ENCODE measurements around the gene PAX9.
"Not testable (repeated sequence)": the region's sequence is repeated elsewhere in the genome, so short reads cannot be mapped to it uniquely, and the experiment has no call there.

Gene PAX9

GRCh38 chr14:36690311-36691040, 28.8 kb downstream of the PAX9 start:
- no peaks in the 10 kb centered on the region for H4K20me1 ChIP-seq (ENCODE audit: low read depth, low read length)
- H3K79me2 ChIP-seq (ENCODE audit: insufficient read depth, low read length) = no peaks in the 10 kb centered on the region
- H3K27ac ChIP-seq (ENCODE audit: low read depth, low read length) = no peak overlapping the region
- no peak overlapping the region for H3K9ac ChIP-seq (ENCODE audit: low read length)
- TF ChIP-seq, protein P1, sequence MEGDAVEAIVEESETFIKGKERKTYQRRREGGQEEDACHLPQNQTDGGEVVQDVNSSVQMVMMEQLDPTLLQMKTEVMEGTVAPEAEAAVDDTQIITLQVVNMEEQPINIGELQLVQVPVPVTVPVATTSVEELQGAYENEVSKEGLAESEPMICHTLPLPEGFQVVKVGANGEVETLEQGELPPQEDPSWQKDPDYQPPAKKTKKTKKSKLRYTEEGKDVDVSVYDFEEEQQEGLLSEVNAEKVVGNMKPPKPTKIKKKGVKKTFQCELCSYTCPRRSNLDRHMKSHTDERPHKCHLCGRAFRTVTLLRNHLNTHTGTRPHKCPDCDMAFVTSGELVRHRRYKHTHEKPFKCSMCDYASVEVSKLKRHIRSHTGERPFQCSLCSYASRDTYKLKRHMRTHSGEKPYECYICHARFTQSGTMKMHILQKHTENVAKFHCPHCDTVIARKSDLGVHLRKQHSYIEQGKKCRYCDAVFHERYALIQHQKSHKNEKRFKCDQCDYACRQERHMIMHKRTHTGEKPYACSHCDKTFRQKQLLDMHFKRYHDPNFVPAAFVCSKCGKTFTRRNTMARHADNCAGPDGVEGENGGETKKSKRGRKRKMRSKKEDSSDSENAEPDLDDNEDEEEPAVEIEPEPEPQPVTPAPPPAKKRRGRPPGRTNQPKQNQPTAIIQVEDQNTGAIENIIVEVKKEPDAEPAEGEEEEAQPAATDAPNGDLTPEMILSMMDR (IDR thresholded peaks at IDR 0.05; ENCODE audit: insufficient read depth, low read length, poor library complexity, severe bottlenecking) = no peak
- no peak for TF ChIP-seq EZH2phosphoT487 (conservative IDR thresholded peaks at IDR 0.05; ENCODE audit: low read length)
- H3K4me3 ChIP-seq (ENCODE audit: insufficient read depth, low read length, poor library complexity, severe bottlenecking) = no peak overlapping the region
- H3K36me3 ChIP-seq (ENCODE audit: low read length) = no peaks in the 10 kb centered on the region
- H2AFZ ChIP-seq (ENCODE audit: low read depth, low read length, severe bottlenecking) = no peak overlapping the region
- H3K9me2 ChIP-seq (replicated peaks; ENCODE audit: insufficient read depth, low read length) = no peaks in the 10 kb centered on the region
- no peaks in the 10 kb centered on the region for H3F3A ChIP-seq (ENCODE audit: insufficient read depth)
- no peaks in the 10 kb centered on the region for H3K9me3 ChIP-seq (ENCODE audit: insufficient read depth, low read length)
- no peak overlapping the region for H3K4me2 ChIP-seq (ENCODE audit: low read depth, low read length, poor library complexity, severe bottlenecking)
- no peaks in the 10 kb centered on the region for H3K27me3 ChIP-seq (ENCODE audit: low read length)

GRCh38 chr14:36699420-36699819, 37.8 kb downstream of the PAX9 start:
- not testable (repeated sequence) for H3K4me2 ChIP-seq (ENCODE audit: low read depth, low read length, poor library complexity, severe bottlenecking); H3K79me2 ChIP-seq (ENCODE audit: insufficient read depth, low read length); H3K9ac ChIP-seq (ENCODE audit: low read length); H4K20me1 ChIP-seq (ENCODE audit: low read depth, low read length); H3K27me3 ChIP-seq (ENCODE audit: low read length); H2AFZ ChIP-seq (ENCODE audit: low read depth, low read length, severe bottlenecking); H3K9me3 ChIP-seq (ENCODE audit: insufficient read depth, low read length); H3K9me2 ChIP-seq (replicated peaks; ENCODE audit: insufficient read depth, low read length); H3F3A ChIP-seq (ENCODE audit: insufficient read depth); H3K36me3 ChIP-seq (ENCODE audit: low read length); H3K4me3 ChIP-seq (ENCODE audit: insufficient read depth, low read length, poor library complexity, severe bottlenecking)
- H3K27ac ChIP-seq (ENCODE audit: low read depth, low read length) = peak overlapping the region; percentile 89

DNA sequence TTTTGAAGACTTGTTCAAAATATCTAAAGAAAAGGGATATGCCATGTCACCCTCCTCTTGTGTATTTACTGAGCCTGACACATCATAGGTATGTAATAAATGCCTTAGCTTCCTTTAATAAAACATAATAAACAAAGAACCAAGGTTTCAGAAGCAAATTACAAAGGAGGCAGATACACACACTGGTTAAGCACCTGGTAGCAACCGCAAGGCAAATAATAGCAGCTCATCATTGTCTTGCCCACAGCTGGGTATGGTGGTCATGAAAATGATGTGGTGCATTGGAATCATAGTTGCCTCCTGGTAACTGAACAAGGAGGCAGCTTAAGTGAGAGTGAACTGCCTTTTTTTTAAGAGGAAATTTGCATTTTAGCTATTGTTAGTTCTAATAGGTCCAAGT, 39.0 kb downstream of the PAX9 start:
- Histone ChIP-seq H3K9me3 (ENCODE audit: insufficient read depth, low read length) (no peaks in the 10 kb centered on the region), H3K36me3 (ENCODE audit: low read length) (no peaks in the 10 kb centered on the region), H3K9ac (ENCODE audit: low read length) (0 out of 2 replicates have a peak overlapping the region, but pooled peaks have one; percentile 6), H3K4me2 (ENCODE audit: low read depth, low read length, poor library complexity, severe bottlenecking) (peak overlapping the region; percentile 69), H3K4me3 (ENCODE audit: insufficient read depth, low read length, poor library complexity, severe bottlenecking) (no peak overlapping the region), H3K27me3 (ENCODE audit: low read length) (no peaks in the 10 kb centered on the region), H3K9me2 (replicated peaks; ENCODE audit: insufficient read depth, low read length) (no peaks in the 10 kb centered on the region), H3K27ac (ENCODE audit: low read depth, low read length) (peak overlapping the region; percentile 89), H2AFZ (ENCODE audit: low read depth, low read length, severe bottlenecking) (no peak overlapping the region), H3K79me2 (ENCODE audit: insufficient read depth, low read length) (no peaks in the 10 kb centered on the region), H4K20me1 (ENCODE audit: low read depth, low read length) (no peaks in the 10 kb centered on the region), H3F3A (ENCODE audit: insufficient read depth) (no peaks in the 10 kb centered on the region)
- no peak for TF ChIP-seq EZH2phosphoT487 (conservative IDR thresholded peaks at IDR 0.05; ENCODE audit: low read length)
- TF ChIP-seq, protein P1 (IDR thresholded peaks at IDR 0.05; ENCODE audit: insufficient read depth, low read length, poor library complexity, severe bottlenecking) = no peak

DNA sequence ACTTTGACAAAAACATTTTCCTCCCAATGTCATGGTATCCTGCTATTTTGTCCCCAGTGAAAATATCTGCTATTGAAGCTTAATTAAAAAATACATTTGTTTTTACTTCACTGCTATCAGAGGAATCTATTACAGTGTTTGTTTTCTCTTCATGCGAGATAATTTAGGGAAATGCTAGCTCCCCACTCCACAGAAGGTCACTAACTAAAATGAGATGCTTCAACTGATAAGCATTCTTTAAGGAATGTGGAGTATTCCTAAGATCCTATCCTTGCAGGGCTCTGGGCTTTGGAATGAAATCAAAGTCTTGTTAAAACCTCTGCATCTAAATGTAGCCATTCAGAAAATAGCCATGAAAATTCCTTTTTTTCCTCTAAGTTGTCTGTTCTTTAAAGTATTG, 39.5 kb downstream of the PAX9 start:
- H3K9ac ChIP-seq (ENCODE audit: low read length) = no peak overlapping the region
- H3F3A ChIP-seq (ENCODE audit: insufficient read depth) = no peaks in the 10 kb centered on the region
- H3K4me2 ChIP-seq (ENCODE audit: low read depth, low read length, poor library complexity, severe bottlenecking) = peak overlapping the region; percentile 69
- no peak overlapping the region for H2AFZ ChIP-seq (ENCODE audit: low read depth, low read length, severe bottlenecking)
- H3K36me3 ChIP-seq (ENCODE audit: low read length) = no peaks in the 10 kb centered on the region
- no peaks in the 10 kb centered on the region for H3K27me3 ChIP-seq (ENCODE audit: low read length)
- H3K4me3 ChIP-seq (ENCODE audit: insufficient read depth, low read length, poor library complexity, severe bottlenecking) = peak overlapping the region; percentile 39
- no peaks in the 10 kb centered on the region for H4K20me1 ChIP-seq (ENCODE audit: low read depth, low read length)
- H3K9me3 ChIP-seq (ENCODE audit: insufficient read depth, low read length) = no peaks in the 10 kb centered on the region
- no peaks in the 10 kb centered on the region for H3K79me2 ChIP-seq (ENCODE audit: insufficient read depth, low read length)
- no peaks in the 10 kb centered on the region for H3K9me2 ChIP-seq (replicated peaks; ENCODE audit: insufficient read depth, low read length)
- peak overlapping the region; percentile 89 for H3K27ac ChIP-seq (ENCODE audit: low read depth, low read length)
- TF ChIP-seq, protein P1 (IDR thresholded peaks at IDR 0.05; ENCODE audit: insufficient read depth, low read length, poor library complexity, severe bottlenecking) = no peak
- no peak for TF ChIP-seq EZH2phosphoT487 (conservative IDR thresholded peaks at IDR 0.05; ENCODE audit: low read length)

Data from SU-DHL-6 (cell line).